Tibial nerve (tissue), 4 donors: ENCODE results near the gene CFAP70.

Experiments used
- CTCF ChIP-seq, 5 experiments: fragments of 200-600 bp in 3 of 5; fragments of 450-650 bp in 2 of 5; sonication (generic) in 3 of 5; IDR thresholded peaks; one replicate each; pipeline ENCODE4 v1.5.1; 2016 to 2019; ENCODE audit warnings: antibody characterized with exemption in 5 of 5, mild to moderate bottlenecking in 3 of 5, moderate library complexity in 2 of 5
- EP300 ChIP-seq, 2 donors: sonication (generic); formaldehyde crosslinking; IDR thresholded peaks; one replicate each; pipeline ENCODE4 v1.6.1; 2017; ENCODE audit warnings: antibody characterized with exemption in 2 of 2, mild to moderate bottlenecking in 1 of 2
- POLR2A ChIP-seq, 2 donors: fragments of 450-650 bp; IDR thresholded peaks; one replicate each; pipeline ENCODE4 v1.6.1; 2017; ENCODE audit warnings: antibody characterized with exemption in 2 of 2, mild to moderate bottlenecking in 2 of 2, moderate library complexity in 2 of 2

GRCh38 chr10:73287441-73287840 is 71.2 kb downstream of the CFAP70 start:
- TF ChIP-seq POLR2A (IDR thresholded peaks at IDR 0.05) (no peak), CTCF (IDR thresholded peaks at IDR 0.05) (no peak), EP300 (IDR thresholded peaks at IDR 0.05) (no peak)
